Measurements from ENCODE around the gene FUT9.
"Not testable (repeated sequence)": the region's sequence is repeated elsewhere in the genome, so short reads cannot be mapped to it uniquely, and the experiment has no call there.

FUT9 gene

DNA sequence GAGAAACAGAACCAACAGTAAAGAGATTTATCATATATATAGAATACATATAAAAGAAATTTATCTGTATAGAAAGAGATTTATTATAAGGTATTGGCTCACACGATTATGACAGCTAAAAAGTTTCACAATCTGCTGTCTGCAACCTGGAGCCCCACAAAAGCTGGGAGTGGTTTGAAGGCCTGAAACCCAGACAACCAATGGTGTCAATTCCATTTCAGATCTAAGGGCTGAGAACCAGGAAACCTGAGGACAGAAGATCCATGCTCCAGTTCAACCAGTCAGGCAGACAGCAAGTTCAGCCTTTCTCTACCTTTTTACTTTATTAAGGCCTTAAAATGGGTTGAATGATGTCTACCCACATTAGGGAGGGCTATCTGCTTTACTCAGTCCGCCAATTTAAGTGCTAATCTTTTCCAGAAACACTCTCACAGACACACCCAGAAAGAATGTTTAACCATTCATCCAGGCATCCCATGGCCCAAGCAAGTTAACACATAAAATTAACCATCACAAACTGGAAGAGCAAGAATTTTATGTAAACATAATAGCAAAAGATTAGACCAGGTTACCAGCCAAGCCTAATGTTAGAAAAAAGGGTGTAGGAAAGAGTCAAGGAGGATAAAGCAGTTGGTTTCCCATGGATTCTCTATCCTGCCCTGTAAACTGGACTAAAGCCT, 170.9 kb downstream of the FUT9 start:
- no peak for DNase-seq (ENCODE audit: low read depth)

DNA sequence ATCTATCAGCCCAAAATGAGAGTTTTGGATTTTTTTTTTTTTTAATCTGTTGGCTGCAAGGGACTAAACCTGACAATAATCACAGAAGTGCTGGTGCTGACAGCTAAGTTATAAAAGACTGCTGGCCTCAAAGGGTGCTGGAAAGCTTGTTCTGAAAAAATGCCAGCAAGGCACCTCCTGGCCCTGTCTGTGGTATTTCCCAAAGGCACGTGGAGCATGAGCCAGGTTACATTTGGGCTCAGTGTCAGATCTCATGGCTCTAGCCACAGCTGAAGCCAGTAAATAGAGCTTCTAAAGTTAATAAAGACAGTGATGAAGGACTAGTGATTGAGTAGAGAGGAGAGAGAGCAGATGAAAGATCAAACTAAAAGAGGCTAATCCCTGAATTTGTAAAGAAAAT, 178.9 kb downstream of the FUT9 start:
- no peak for DNase-seq (ENCODE audit: low read depth)

DNA sequence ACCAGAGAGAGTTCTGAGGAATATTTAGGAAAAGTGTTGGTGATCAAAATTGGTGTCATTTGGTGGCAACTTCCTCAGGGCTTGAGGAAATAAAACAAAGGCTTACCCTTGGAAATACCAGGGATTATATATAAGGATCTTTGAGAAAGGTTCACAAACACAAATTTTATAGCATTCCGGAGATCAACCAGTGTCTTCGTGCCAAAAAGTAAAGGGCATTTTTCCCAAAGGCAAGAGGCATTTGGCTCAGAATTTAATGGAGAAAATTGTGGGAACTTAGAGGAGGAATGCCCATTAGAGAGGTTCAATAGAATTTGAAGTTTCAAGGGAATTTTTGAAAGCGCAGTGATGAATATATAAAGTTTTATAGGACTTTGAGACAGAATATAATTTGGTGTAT, 179.5 kb downstream of the FUT9 start:
- no peak for DNase-seq (ENCODE audit: low read depth)

DNA sequence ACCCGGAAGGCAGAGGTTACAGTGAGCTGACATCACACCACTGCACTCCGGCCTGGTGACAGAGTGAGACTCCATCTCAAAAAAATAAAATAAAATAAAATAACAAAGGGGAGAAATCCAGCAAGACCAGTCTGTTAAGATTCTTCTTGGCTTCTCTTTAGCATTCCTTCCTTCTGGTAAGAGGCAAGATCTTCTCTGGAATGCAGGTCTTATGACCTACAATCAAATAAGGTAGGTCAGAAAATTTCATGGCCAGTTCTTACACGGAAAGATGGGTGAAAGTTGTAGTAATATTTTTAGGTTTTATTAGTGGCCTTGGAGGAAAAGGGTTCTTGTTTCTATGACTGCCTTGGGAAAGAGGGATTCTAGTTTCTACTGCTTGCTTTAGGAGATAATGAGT, 180.9 kb downstream of the FUT9 start:
- DNase-seq (ENCODE audit: low read depth), result no peak

DNA sequence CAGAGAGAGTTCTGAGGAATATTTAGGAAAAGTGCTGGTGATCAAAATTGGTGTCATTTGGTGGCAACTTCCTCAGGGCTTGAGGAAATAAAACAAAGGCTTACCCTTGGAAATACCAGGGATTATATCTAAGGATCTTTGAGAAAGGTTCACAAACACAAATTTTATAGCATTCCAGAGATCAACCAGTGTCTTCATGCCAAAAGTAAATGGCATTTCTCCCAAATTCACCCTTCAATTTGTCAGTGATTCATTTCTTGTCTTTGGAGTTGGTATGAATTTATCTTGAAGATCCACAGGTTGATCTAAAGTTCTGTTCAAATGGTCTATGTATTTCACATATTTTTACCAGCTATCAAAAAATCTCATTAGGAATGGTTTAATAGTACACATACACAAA, 181.5 kb downstream of the FUT9 start:
- no peak for DNase-seq (ENCODE audit: low read depth)

DNA sequence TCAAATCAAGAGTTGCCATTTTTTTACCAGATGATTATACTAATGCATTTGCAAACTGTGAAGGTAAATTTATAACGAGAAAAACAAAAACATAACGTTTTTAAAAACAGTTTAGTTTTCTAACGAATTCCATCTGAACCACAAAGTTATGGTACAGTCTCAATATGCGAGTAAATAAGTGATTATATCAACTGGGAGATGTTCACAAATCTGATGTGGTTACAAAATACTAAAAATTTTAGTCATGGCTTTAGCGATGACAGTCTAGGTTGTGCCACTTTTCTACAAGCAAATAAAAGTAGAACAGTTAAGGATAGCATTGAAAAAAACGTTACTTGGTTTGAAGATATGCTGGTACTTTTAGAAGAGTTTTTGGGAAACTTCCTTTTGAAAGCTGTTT, 186.8 kb downstream of the FUT9 start:
- no peak for DNase-seq (ENCODE audit: low read depth)

DNA sequence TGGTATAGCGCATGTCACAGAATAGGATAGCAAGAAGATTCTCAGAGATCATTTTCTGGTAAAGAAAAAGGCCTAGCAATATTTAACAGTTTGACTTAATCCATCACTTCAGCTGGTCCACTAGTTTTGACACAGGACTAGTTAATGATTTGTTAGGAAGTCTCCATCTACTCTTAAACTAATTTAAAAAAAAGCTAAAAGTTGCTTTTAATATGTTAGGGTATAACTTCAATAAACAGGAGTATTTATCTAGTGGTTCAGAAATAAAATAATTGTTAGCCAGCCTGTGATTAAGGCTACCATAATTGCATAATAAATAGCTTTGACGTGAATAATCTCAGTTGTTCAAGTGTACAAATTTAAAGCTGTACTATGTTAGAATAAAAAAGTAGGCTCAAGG, 195.6 kb downstream of the FUT9 start:
- no peak for DNase-seq (ENCODE audit: low read depth)

DNA sequence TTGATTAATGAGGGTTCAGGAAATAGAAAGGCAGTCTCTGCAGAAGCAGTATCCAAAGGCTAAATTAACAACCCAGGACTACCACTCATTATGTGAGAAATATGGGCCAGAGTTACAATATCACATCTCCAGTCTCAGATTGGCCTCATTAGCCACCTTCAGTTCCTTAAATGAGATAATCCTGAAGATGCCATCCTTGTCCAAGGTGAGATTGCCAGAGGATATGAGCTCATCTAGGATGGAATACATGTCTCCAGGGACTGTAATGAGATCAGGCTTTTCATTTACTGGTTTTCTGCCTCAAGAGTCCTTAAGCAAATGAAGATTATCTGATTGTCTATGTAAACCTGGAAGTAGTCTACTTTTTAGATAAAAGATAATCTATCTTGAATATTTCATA, 196.3 kb downstream of the FUT9 start:
- DNase-seq (ENCODE audit: low read depth), result no peak

DNA sequence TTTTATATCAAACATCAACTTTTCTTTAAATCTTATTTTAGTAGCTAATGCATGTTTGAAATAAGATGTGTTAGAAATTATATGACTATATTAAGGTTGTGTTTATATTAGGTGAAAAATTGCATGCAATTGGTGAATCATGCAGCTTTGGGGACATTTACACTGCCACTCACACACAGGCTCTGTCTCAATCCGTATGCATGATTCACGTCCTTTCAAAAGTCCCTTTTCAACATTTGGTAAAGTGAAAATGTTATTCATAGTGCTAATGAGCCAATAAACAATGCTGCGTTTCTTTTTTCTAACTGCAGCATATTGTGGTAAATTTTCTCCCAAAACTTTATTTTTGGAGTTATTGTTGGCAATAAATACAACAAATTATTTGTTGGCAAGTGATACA, 198.0 kb downstream of the FUT9 start:
- DNase-seq (ENCODE audit: low read depth), result no peak

DNA sequence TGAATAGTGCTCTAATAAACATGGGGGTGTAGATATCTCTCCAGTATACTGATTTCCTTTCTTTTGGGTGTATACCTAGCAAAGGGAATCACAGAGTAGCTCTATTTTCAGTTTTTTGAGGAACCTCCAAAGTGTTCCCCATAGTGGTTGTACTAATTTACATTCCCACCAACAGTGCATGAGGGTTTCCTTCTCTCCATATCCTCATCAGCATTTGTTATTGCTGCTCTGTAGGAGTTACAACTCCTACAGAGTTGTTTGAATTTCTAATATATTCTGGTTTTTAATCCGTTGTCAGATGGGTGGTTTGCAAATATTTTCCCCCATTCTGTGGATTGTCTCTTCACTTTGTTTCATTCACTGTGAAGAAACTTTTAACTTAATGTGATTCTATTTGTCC, 207.9 kb downstream of the FUT9 start:
- no peak for DNase-seq (ENCODE audit: low read depth)

DNA sequence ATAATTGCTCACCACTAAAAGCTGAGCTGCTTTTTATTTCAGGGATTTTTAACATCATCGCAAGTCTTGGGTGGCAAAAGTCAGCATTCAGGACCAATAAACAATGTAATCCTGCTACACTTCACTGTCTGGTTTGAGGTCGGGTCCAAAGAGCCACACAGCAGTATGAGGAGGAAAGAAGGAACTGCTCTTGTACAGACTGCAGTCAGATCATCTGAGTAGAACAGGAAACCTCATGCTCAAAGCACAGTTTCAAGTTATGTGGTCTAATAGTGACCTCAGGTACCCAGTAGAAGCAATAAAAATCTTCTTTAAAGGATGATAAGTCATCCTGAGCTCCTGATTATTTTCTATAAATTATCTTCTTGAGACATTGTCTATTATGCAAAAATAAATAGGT, 211.4 kb downstream of the FUT9 start:
- no peak for DNase-seq (ENCODE audit: low read depth)

DNA sequence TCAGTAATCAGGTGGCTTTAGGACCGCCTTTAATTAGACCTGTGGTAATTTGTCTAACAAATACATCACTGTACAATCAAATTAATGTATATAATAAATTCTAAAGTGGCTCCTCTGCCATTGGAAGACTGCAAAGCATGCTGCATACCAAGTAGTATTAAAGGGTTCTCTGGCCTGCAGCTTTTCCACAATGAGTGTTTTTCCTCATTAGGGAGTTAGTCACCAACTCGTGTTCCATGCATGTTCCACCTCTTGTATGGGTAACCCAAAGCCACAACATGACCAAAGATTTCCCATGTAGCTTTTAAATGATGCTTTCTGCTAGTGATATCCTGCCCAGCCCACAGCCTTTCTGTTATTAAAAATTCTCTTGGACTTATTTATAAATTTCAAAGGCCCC, 218.7 kb downstream of the FUT9 start:
- DNase-seq (ENCODE audit: low read depth), result no peak

DNA sequence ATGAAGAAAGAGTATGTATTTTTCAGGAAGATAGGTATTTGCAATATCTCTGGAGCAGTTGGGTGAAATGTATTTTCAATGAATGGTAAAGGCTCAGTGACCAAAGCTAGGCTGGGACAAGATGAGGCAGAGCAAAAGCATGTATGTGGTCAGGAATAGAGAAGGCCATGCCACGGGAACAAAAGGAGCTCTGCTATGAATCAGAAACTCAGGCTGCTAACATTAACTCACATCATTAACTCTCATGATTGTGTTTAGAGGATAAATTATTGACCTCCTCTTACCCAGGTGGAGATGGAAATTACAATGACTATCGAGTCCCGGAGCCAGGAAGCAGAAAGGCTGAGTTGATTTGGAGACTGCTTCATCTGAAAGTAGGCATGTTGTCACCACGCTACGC, 220.2 kb downstream of the FUT9 start:
- DNase-seq (ENCODE audit: low read depth), result peak; percentile 34

DNA sequence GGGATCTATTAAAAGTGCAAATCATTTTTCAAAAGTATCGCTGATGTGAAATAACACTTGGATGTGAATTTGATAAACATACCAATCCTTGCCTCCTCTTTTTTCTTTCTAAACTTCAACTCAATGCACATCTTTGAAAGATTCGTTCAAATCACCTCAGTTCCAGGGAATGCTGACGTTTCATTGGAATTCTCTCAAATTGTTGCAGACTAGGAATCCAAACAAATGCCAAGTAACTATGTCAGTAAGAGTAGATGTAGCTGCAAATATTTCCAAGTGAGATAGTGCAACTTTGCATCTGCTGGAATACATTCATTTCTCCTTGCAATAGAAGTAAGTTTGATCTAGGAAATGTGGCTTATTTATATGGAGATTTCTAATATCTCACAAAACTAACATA, 220.7 kb downstream of the FUT9 start:
- DNase-seq (ENCODE audit: low read depth), result no peak

DNA sequence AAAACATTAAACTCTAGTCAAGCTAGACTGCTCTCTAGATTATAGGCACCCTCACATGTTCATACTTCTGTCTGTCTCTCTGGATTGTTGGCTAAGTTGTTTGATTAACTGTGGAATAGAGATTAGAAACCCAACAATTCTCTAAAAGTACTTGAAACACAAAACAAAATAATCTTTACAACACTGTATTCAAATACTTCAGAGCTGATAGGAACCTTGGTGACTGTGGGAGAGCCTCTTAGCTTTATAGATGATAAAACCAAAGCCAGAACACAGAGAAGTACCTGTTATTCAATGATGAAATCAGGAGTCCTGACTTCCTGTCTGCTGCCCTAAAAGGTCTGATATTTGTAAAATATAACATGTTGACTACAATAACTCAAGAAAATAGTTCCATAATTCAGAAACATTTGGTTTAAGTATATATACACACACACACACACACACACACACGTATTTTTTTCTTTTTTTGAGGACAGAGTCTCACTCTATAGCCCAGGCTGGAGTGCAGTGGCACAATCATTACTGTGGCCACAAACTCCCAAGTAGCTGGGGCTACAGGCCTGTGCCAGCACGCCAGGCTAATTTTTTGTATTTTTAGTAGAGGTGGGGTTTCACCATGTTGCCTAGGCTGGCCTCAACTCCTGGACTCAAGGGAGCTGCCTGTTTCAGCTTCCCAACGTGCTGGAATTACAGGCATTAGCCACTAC, 222.0 kb downstream of the FUT9 start:
- DNase-seq (ENCODE audit: low read depth), result no peak

DNA sequence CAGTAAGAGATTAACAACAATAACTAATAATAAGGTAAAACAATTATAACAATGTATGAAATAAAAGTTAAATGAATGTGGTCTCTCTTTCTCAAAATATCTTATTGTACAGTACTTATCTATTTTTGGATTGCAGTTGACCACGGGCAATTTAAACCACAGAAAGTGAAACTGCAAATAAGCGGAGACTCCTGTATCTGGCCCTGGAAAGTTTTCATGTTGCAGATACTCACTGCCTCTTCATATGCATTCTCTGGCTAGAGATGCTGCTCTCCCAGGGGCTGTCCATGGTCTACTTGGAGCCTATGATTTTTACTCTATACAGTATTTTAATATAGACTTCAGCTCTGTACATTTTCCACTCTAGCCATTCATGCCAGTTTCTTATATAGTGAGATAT, 230.8 kb downstream of the FUT9 start:
- DNase-seq (ENCODE audit: low read depth), result no peak

DNA sequence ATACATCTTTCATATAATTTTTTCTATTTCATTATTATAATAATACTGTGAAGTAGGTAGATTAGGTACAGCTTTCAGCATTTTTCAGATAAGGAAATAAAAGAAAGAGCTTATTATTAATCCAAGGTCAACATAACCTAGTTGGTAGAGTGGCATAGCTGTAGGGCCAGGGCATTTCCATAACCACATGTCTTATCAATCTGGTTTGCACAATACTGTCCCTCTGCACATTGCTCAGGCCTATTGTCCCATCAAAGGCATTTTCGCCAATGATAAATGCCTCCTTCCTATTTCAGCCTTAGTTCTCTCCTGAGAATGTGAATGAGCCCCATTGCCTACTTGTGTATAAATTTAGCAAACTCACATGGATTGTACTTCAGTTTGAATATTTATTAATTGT, 234.0 kb downstream of the FUT9 start:
- DNase-seq (ENCODE audit: low read depth), result no peak

DNA sequence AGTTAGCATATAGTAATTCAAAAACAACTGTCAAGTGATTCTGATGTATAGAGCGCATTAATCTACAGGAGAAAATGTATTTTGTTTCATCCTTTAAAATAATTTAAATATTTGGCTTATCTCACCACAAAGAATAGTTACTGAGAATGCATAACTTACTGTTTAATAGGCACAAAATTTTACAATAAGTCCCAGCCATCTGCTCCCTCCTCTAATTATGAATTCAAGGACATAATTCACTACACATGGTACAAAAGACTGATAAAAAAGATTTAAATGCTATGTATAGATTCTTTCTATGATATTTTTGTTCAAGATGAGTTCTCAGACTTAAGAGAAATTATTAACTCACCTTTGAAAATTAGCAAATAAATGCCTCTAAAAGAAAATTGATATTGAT, 242.0 kb downstream of the FUT9 start:
- no peak for DNase-seq (ENCODE audit: low read depth)

DNA sequence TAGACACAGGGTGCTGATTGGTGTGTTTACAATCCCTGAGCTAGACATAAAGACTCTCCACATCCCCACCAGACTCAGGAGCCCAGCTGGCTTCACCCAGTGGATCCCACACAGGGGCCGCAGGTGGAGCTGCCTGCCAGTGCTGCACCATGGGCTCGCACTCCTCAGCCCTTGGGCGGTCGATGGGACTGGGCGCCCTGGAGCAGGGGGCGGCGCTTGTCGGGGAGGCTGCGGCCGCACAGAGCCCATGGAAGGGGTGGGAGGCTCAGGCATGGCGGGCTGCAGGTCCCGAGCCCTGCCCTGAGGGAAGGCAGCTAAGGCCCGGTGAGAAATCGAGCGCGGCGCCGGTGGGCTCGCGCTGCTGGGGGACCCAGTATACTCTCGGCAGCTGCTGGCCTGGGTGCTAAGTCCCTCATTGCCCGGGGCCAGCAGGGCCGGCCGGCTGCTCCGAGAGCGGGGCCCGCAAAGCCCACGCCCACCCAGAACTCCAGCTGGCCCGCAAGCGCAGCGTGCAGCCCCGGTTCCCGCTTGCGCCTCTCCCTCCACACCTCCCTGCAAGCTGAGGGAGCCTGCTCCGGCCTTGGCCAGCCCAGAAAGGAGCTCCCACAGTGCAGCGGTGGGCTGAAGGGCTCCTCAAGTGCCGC, 245.1 kb downstream of the FUT9 start:
- not testable (repeated sequence) for DNase-seq (ENCODE audit: low read depth)
